HepG2 (cell line): Measurements from ENCODE around the gene ZCCHC3. TPM values are rescaled to one million over a fixed set of nuclear protein-coding genes. Genes with fewer than 3 reads are reported as not detected.

Experiments
- BCL6 ChIP-seq: IDR thresholded peaks from 2 replicates; pipeline ENCODE4 v1.6.1; 2016; ENCODE audit warnings: missing genetic modification reagents, missing compliant biosample characterization
- CHCHD3 ChIP-seq: sonication (generic); formaldehyde crosslinking; IDR thresholded peaks from 2 replicates; pipeline ENCODE4 v1.8.0; 2022; ENCODE audit warnings: mild to moderate bottlenecking, missing genetic modification reagents, moderate library complexity
- FOXK1 ChIP-seq: sonication (generic); formaldehyde crosslinking; IDR thresholded peaks from 2 replicates; pipeline ENCODE4 v1.4.0; 2020; ENCODE audit warnings: low read depth, missing genetic modification reagents, borderline replicate concordance
- GFI1 ChIP-seq: sonication (generic); formaldehyde crosslinking; IDR thresholded peaks from 2 replicates; pipeline ENCODE4 v1.5.0; 2020; ENCODE audit warnings: missing genetic modification reagents, mild to moderate bottlenecking, borderline replicate concordance
- HDAC6 ChIP-seq: fragments of 200-600 bp; sonication (generic); IDR thresholded peaks from 2 replicates; pipeline ENCODE4 v1.7.0; 2017; ENCODE audit warnings: mild to moderate bottlenecking, antibody characterized with exemption, low read length, low read depth
- IRX3 ChIP-seq: sonication (generic); formaldehyde crosslinking; IDR thresholded peaks from 2 replicates; pipeline ENCODE4 v1.8.1; 2023; ENCODE audit warnings: mild to moderate bottlenecking, low read depth, missing genetic modification reagents, borderline replicate concordance
- KDM2A ChIP-seq: sonication (generic); formaldehyde crosslinking; IDR thresholded peaks from 2 replicates; pipeline ENCODE4 v1.4.0; 2020; ENCODE audit warnings: low read depth, missing genetic modification reagents, borderline replicate concordance
- KMT2B ChIP-seq: IDR thresholded peaks from 2 replicates; pipeline ENCODE4 v1.6.1; 2016; ENCODE audit warnings: missing genetic modification reagents, missing compliant biosample characterization
- NR1H2 ChIP-seq: sonication (generic); formaldehyde crosslinking; IDR thresholded peaks from 2 replicates; pipeline ENCODE4 v1.8.1; 2022; ENCODE audit warnings: low read depth, missing genetic modification reagents, borderline replicate concordance
- NRL ChIP-seq: sonication (generic); formaldehyde crosslinking; IDR thresholded peaks from 2 replicates; pipeline ENCODE4 v1.5.0; 2020; ENCODE audit warnings: missing genetic modification reagents, mild to moderate bottlenecking, moderate library complexity, borderline replicate concordance
- SAP130 ChIP-seq: IDR thresholded peaks from 2 replicates; pipeline ENCODE4 v1.6.1; 2016; ENCODE audit warnings: low read depth
- SOX5 ChIP-seq: IDR thresholded peaks from 2 replicates; pipeline ENCODE4 v1.6.1; 2016; ENCODE audit warnings: borderline replicate concordance
- SP2 ChIP-seq: sonication (generic); formaldehyde crosslinking; IDR thresholded peaks from 2 replicates; pipeline ENCODE4 v1.5.1; 2020; ENCODE audit warnings: mild to moderate bottlenecking, missing genetic modification reagents
- TARDBP ChIP-seq: sonication (generic); formaldehyde crosslinking; IDR thresholded peaks from 2 replicates; pipeline ENCODE4 v1.8.0; 2022; ENCODE audit warnings: mild to moderate bottlenecking, missing genetic modification reagents
- TBX2 ChIP-seq: sonication (generic); formaldehyde crosslinking; IDR thresholded peaks from 2 replicates; pipeline ENCODE4 v1.5.0; 2020; ENCODE audit warnings: missing genetic modification reagents, mild to moderate bottlenecking, borderline replicate concordance
- THAP11 ChIP-seq: IDR thresholded peaks from 2 replicates; pipeline ENCODE4 v1.6.1; 2016; ENCODE audit warnings: missing biosample characterization, missing genetic modification reagents
- ZFYVE20 ChIP-seq: sonication (generic); formaldehyde crosslinking; IDR thresholded peaks from 2 replicates; pipeline ENCODE4 v1.8.0; 2023; ENCODE audit warnings: low read depth, mild to moderate bottlenecking, moderate library complexity, missing genetic modification reagents, borderline replicate concordance
- ZNF292 ChIP-seq: sonication (generic); formaldehyde crosslinking; IDR thresholded peaks from 2 replicates; pipeline ENCODE4 v1.8.1; 2022; ENCODE audit warnings: mild to moderate bottlenecking, low read depth, missing genetic modification reagents, borderline replicate concordance
- ZNF441 ChIP-seq: sonication (generic); formaldehyde crosslinking; IDR thresholded peaks from 2 replicates; pipeline ENCODE4 v1.7.0; 2021; ENCODE audit warnings: missing genetic modification reagents, borderline replicate concordance
- ZNF629 ChIP-seq: sonication (generic); formaldehyde crosslinking; conservative IDR thresholded peaks from 2 replicates; pipeline ENCODE4 v1.5.0; 2020; ENCODE audit warnings: missing genetic modification reagents
- polyA plus RNA-seq, 8 experiments: library from polyadenylated mRNA; depleted of rRNA in 3 of 8; stranded (reverse) in 7 of 8; unstranded in 1 of 8; fragments of >200 nt; fragmentation: Illumina TruSeq in 4 of 8; extraction: Trizol in 4 of 8; gene quantifications; 2 replicates each; pipeline versions ENCODE4 v1.2.1 to v1.2.3, GENCODE V29; 2011 to 2016; ENCODE audit warnings: low read depth in 4 of 8, missing spikeins in 1 of 8, mixed read lengths in 1 of 8; ENCODE audit not compliant: insufficient read depth in 1 of 8
- total RNA-seq, 5 experiments: library from RNA; depleted of rRNA; stranded (reverse); fragments of >200 nt; fragmentation: Illumina TruSeq; extraction: Trizol; gene quantifications; 2 replicates each; pipeline ENCODE4 v1.2.3, GENCODE V29; 2016; ENCODE audit warnings: low read depth in 1 of 5
- TF ChIP-seq, protein P1 (sequence below): IDR thresholded peaks from 2 replicates; pipeline ENCODE4 v1.6.1; 2016; ENCODE audit warnings: missing genetic modification reagents, missing compliant biosample characterization
- TF ChIP-seq, protein P2 (sequence below): sonication (generic); formaldehyde crosslinking; IDR thresholded peaks from 2 replicates; pipeline ENCODE4 v1.5.0; 2020; ENCODE audit warnings: mild to moderate bottlenecking, missing genetic modification reagents, moderate library complexity
- TF ChIP-seq, protein P3 (sequence below): sonication (generic); formaldehyde crosslinking; IDR thresholded peaks from 2 replicates; pipeline ENCODE4 v1.9.0; 2022; ENCODE audit warnings: missing genetic modification reagents, mild to moderate bottlenecking, borderline replicate concordance
- TF ChIP-seq, protein P4 (sequence below): sonication (generic); formaldehyde crosslinking; IDR thresholded peaks from 2 replicates; pipeline ENCODE4 v1.5.0; 2020; ENCODE audit warnings: missing genetic modification reagents

The ZCCHC3 gene
- total and polyA plus RNA-seq, 2 of the 13 experiments (the other 11 are each of a cell fraction or from before 2014, with no cell fraction given): 46.6 to 63.0 TPM

DNA sequence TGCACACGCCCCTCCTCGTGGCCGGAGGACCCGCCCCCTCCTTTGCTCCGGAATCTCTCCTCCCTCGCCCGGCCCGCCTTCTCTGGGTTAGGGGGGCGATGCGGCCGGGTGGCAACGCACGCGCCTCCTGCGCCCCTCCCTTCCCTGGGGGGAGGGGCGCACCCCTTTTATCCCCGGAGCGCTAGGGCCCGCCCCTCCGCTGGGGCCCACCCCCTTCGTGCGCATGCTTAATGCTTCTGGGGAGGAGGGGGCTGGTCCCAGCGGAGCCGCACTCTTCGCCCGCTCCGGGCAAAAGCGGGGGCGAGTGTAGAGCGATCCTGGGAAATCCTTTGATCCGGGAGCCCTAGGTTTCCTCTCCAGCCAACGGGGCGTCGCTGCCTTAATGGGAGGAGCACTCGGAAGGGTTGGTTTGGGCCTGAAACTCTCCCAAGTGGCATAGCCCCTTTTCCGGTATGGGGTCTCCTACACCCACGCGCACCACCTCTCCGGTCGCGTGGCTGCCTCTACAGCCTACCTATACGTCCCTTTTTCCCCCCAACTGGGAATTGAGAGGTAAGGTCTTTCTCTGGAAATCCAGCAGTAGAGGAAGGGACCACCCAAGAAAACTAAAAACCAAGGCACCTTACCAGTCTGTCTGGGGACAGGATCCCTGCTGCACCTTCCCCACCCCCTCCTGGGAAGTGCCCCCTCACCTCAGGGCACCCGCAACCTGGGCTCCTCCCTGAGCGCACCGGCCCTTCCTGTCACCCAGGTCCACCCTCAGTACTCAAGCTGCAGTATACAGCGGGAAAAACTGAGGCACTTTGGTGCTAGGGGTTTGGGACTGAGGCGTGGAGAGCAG lies 30.0 kb downstream of the ZCCHC3 start (continued):
- TF ChIP-seq, protein P1, sequence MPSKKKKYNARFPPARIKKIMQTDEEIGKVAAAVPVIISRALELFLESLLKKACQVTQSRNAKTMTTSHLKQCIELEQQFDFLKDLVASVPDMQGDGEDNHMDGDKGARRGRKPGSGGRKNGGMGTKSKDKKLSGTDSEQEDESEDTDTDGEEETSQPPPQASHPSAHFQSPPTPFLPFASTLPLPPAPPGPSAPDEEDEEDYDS (CRISPR knock-in tag): peak; percentile 96
- TF ChIP-seq SP2 (CRISPR knock-in tag) (peak; percentile 1; the same call in 1 of the 2 replicates), BCL6 (peak; percentile 65), SOX5 (peak; percentile 35; the same call in 1 of the 2 replicates), IRX3 (no peak; the same call in 1 of the 2 replicates), KMT2B (CRISPR knock-in tag) (peak; percentile 71), KDM2A (CRISPR knock-in tag) (peak; percentile 57; the same call in 1 of the 2 replicates), GFI1 (CRISPR knock-in tag) (peak; percentile 82), ZNF629 (CRISPR knock-in tag) (no peak; the same call in 1 of the 2 replicates), TBX2 (CRISPR knock-in tag) (peak; percentile 92), NR1H2 (CRISPR knock-in tag) (no peak), FOXK1 (CRISPR knock-in tag) (peak; percentile 42), ZFYVE20 (no peak), ZNF292 (CRISPR knock-in tag) (no peak; the same call in 1 of the 2 replicates), NRL (CRISPR knock-in tag) (no peak; the same call in 1 of the 2 replicates), SAP130 (CRISPR knock-in tag) (peak; percentile 88), THAP11 (CRISPR knock-in tag) (peak; percentile 67), TARDBP (CRISPR knock-in tag) (peak; percentile 77; the same call in 1 of the 2 replicates), ZNF441 (CRISPR knock-in tag) (0 out of 2 replicates have a peak, but pooled peaks have one; percentile 18), HDAC6 (no peak), CHCHD3 (CRISPR knock-in tag) (0 out of 2 replicates have a peak, but pooled peaks have one; percentile 69)
- TF ChIP-seq, protein P2, sequence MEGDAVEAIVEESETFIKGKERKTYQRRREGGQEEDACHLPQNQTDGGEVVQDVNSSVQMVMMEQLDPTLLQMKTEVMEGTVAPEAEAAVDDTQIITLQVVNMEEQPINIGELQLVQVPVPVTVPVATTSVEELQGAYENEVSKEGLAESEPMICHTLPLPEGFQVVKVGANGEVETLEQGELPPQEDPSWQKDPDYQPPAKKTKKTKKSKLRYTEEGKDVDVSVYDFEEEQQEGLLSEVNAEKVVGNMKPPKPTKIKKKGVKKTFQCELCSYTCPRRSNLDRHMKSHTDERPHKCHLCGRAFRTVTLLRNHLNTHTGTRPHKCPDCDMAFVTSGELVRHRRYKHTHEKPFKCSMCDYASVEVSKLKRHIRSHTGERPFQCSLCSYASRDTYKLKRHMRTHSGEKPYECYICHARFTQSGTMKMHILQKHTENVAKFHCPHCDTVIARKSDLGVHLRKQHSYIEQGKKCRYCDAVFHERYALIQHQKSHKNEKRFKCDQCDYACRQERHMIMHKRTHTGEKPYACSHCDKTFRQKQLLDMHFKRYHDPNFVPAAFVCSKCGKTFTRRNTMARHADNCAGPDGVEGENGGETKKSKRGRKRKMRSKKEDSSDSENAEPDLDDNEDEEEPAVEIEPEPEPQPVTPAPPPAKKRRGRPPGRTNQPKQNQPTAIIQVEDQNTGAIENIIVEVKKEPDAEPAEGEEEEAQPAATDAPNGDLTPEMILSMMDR (CRISPR knock-in tag): 0 out of 2 replicates have a peak, but pooled peaks have one; percentile 13
- TF ChIP-seq, protein P3, sequence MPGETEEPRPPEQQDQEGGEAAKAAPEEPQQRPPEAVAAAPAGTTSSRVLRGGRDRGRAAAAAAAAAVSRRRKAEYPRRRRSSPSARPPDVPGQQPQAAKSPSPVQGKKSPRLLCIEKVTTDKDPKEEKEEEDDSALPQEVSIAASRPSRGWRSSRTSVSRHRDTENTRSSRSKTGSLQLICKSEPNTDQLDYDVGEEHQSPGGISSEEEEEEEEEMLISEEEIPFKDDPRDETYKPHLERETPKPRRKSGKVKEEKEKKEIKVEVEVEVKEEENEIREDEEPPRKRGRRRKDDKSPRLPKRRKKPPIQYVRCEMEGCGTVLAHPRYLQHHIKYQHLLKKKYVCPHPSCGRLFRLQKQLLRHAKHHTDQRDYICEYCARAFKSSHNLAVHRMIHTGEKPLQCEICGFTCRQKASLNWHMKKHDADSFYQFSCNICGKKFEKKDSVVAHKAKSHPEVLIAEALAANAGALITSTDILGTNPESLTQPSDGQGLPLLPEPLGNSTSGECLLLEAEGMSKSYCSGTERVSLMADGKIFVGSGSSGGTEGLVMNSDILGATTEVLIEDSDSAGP (CRISPR knock-in tag): peak; percentile 93
- TF ChIP-seq, protein P4, sequence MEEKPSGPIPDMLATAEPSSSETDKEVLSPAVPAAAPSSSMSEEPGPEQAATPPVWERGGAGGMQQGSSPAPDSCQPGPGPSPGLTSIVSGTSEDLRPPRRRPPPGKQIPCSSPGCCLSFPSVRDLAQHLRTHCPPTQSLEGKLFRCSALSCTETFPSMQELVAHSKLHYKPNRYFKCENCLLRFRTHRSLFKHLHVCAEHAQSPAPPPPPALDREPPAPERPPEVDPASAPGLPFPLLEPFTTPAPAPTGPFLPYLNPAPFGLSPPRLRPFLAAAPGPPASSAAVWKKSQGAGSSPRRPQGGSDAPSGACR: no peak
